GM06990 (cell line): ENCODE measurements around the gene AURKB.
A peak's percentile ranks its signal among the peaks of the same experiment; 100 is the strongest.
"Not testable (repeated sequence)": the region's sequence is repeated elsewhere in the genome, so short reads cannot be mapped to it uniquely, and the experiment has no call there.

Source experiments
- DNase-seq: peaks from one replicate; pipeline ENCODE4 v3.0.0-alpha.2; 2011; ENCODE audit not compliant: insufficient read length; ENCODE audit errors: extremely low read depth
- H3K27me3 ChIP-seq: replicated peaks from 2 replicates; pipeline ENCODE4 v1.6.0; 2011; ENCODE audit warnings: low read length; ENCODE audit not compliant: control insufficient read depth, insufficient read depth
- H3K36me3 ChIP-seq: 2 replicates; pipeline ENCODE4 v1.5.1; 2011; ENCODE audit warnings: low read length; ENCODE audit not compliant: control insufficient read depth, insufficient read depth
- H3K4me3 ChIP-seq: replicated peaks from 2 replicates; pipeline ENCODE4 v1.5.1; 2011; ENCODE audit warnings: low read depth, mild to moderate bottlenecking, control low read depth, low read length
- TF ChIP-seq, protein P1 (sequence below): IDR thresholded peaks from 2 replicates; pipeline ENCODE4 v1.5.1; 2011; ENCODE audit warnings: low read length, control low read depth, mild to moderate bottlenecking, inconsistent platforms; ENCODE audit not compliant: insufficient read depth, poor library complexity, severe bottlenecking

AURKB gene

DNA sequence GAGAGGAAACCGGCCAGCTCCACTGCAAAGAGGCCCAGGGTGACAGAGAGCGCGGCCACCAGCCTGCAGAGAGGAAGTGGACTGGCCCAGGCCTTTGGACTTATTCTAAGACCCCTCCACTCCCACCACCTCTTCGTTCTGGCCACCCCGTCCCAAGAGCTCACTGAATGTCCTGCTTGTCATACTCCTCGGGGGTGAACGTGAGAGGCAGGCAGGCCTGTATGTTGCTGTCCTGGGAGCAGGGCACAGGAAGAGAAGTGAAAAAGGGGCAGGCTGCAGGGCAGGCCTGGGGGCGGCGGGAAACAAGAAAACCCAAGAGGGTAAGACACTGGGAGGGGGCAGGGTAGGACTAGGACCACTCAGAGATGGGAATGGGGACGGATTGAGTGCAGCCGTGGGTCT is 34.6 kb downstream of the AURKB start:
- Histone ChIP-seq H3K4me3 (peak overlapping the region; percentile 83), H3K27me3 (no peaks in the 10 kb centered on the region), H3K36me3 (no peaks in the 10 kb centered on the region)
- TF ChIP-seq, protein P1, sequence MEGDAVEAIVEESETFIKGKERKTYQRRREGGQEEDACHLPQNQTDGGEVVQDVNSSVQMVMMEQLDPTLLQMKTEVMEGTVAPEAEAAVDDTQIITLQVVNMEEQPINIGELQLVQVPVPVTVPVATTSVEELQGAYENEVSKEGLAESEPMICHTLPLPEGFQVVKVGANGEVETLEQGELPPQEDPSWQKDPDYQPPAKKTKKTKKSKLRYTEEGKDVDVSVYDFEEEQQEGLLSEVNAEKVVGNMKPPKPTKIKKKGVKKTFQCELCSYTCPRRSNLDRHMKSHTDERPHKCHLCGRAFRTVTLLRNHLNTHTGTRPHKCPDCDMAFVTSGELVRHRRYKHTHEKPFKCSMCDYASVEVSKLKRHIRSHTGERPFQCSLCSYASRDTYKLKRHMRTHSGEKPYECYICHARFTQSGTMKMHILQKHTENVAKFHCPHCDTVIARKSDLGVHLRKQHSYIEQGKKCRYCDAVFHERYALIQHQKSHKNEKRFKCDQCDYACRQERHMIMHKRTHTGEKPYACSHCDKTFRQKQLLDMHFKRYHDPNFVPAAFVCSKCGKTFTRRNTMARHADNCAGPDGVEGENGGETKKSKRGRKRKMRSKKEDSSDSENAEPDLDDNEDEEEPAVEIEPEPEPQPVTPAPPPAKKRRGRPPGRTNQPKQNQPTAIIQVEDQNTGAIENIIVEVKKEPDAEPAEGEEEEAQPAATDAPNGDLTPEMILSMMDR, result no peak
- no peak for DNase-seq

DNA sequence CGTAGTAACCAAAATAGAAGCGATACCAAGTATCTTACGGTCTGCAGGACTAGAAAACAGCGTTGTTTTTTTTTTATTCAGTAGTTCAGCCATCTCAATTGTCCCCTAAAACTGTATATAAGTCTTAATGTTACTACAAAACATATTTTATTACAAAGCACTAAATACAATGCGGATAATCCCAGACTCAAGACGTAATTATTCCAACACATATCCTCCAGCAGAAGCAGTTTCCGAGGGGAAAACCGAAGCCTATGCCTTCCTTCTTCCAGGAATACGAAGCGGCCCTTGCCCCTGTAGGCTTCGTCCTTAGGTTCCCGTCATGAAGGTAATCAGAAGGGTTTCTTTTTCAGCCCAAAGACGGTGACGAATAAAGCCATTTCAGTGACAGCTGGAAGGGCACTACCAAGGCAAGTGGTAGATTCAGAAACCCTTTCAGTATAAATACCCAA is 36.5 kb downstream of the AURKB start:
- DNase-seq, result no peak
- TF ChIP-seq, protein P1, result no peak

DNA sequence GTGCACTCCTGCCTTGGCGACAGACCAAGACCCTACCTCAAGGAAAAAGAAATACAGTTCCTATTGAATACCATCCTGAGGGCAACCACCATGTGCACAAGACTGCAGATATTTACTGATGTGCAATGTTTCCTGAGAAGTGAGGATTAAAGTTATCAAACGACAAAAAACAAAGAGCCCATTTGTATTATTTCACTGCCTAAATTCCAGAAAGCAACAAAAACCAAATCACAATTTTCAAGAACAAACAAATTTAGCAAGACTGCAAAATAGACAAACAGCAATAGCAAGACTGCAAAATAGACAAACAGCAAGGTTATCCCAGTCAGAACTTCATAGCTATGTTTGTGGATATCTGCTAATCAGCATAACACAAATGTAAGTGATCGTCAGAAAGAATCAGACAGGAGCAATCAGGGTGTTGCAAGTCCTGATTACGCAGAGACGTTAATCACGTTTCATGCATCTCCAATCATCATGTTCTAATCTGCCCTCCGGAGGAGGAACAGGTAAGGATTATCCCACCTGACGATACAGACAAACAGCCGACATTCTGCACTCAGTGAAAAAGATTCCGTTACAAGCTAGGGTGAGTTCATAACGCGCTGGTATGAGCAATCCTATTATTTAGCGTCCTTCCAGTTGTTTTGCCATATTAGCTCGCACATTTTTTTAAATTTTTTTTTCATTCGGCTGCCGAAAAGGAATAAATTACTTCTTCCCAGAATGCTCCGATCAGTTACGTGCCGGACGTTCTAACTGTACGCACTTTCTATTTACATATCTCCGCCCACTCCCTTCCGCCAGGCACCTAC is 37.1 kb downstream of the AURKB start:
- TF ChIP-seq, protein P1, result no peak
- H3K36me3 ChIP-seq, result no peaks in the 10 kb centered on the region
- H3K4me3 ChIP-seq, result peak overlapping the region; percentile 59
- peak; percentile 86 for DNase-seq
- no peaks in the 10 kb centered on the region for H3K27me3 ChIP-seq

More for the DNA sequence above, 36.5 kb downstream of the AURKB start:
- Histone ChIP-seq H3K4me3 (peak overlapping the region; percentile 59), H3K27me3 (no peaks in the 10 kb centered on the region), H3K36me3 (no peaks in the 10 kb centered on the region)

DNA sequence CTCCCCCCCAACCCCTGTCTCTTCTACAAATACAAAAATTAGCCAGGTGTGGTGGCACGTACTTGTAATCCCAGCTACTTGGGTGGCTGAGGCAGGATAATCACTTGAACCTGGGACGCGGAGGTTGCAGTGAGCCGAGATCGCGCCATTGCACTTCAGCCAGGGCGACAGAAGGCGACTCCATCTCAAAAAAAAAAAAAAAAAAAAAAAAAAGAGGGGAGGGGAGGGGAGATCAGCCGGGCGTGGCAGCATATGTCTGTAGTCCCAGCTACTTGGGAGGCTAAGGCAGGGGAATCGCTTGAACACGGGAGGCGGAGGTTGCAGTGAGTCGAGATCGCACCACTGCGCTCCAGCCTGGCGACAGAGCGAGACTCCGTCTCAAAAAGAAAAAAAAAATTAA is 40.2 kb downstream of the AURKB start:
- not testable (repeated sequence) for H3K4me3 ChIP-seq, H3K36me3 ChIP-seq, H3K27me3 ChIP-seq, DNase-seq

DNA sequence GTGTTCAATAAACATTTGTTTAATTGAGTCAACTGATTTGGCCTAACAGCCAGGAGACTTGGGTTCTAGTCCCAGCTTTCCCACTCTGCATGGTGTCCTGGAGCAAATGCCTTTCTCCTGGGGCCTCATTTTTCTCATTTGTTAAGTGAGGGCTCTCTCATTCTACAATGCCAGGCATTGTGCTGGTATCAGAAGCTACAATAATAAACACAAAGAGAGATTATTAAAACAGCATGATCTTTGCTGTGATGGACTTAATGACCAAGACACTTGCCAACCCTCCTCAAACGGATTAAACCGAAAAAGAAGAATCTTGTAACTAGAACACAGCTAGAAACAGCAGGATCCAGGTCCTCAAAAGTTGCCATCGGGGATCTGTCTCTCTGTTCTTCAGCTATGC is 42.8 kb downstream of the AURKB start:
- Histone ChIP-seq H3K4me3 (no peak overlapping the region), H3K27me3 (no peaks in the 10 kb centered on the region), H3K36me3 (no peaks in the 10 kb centered on the region)
- no peak for DNase-seq
- TF ChIP-seq, protein P1, result no peak

DNA sequence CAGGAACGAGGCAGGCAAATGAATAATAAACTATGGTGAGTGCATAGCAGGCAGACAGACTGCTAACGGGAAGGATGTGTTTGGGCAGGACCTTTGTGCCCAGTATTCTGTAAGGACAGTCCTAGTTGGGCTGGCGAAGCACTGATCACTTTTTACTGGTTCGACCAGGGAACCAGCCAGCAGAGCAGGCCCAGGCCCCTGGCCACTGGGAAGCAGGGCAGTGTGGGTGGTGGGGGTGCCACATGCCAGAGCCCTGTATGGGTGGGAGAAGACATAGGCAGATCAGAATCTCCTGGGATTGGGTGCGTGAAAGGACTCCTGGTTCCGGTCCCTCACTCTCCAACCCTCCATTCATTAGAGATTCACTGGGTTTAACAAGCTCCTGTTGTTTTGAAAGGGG is 43.6 kb downstream of the AURKB start:
- no peaks in the 10 kb centered on the region for H3K36me3 ChIP-seq
- no peak overlapping the region for H3K4me3 ChIP-seq
- TF ChIP-seq, protein P1, result no peak
- H3K27me3 ChIP-seq, result no peaks in the 10 kb centered on the region
- no peak for DNase-seq
